Colonic mucosa (tissue), 4 donors: ENCODE results near the gene ZCCHC7. TPM values are rescaled to one million over a fixed set of nuclear protein-coding genes. Genes with fewer than 3 reads are reported as not detected.
"Not testable (repeated sequence)": the region's sequence is repeated elsewhere in the genome, so short reads cannot be mapped to it uniquely, and the experiment has no call there.

ENCODE experiments used
- DNase-seq: peaks from one replicate; pipeline ENCODE4 v3.0.0-alpha.2; 2020
- H3K27ac ChIP-seq: fragments of 200-600 bp; one replicate; pipeline ENCODE4 v1.8.0; 2021
- H3K27me3 ChIP-seq: fragments of 200-600 bp; one replicate; pipeline ENCODE4 v1.8.0; 2021
- H3K36me3 ChIP-seq: fragments of 200-600 bp; one replicate; pipeline ENCODE4 v1.8.0; 2021
- H3K4me1 ChIP-seq: fragments of 200-600 bp; one replicate; pipeline ENCODE4 v1.8.0; 2021; ENCODE audit warnings: mild to moderate bottlenecking
- H3K4me3 ChIP-seq: fragments of 200-600 bp; one replicate; pipeline ENCODE4 v1.8.0; 2021
- H3K9ac ChIP-seq, 2 donors: one replicate each; pipeline ENCODE4 v1.7.0; 2013; ENCODE audit warnings: control low read depth in 2 of 2, low read depth in 2 of 2, low read length in 2 of 2
- H3K9me3 ChIP-seq: fragments of 200-600 bp; one replicate; pipeline ENCODE4 v1.8.0; 2021
- CTCF ChIP-seq: fragments of 200-600 bp; IDR thresholded peaks from one replicate; pipeline ENCODE4 v1.8.0; 2022; ENCODE audit warnings: antibody characterized with exemption, mild to moderate bottlenecking
- intact Hi-C: fragments of 100-400 bp; cut with DNase I; formaldehyde crosslinking; loops from one replicate; pipeline ENCODE4 v1.14.1; 2022
- total RNA-seq, 2 donors: library from RNA; stranded (reverse); fragmentation: NEBNext Ultra II Directional in 1 of 2; extraction: Animal tissue kit (Norgen Biotek cat#: 25700) in 1 of 2; gene quantifications; one replicate each; pipeline ENCODE4 v1.2.1, GENCODE V29; 2021
- donor health status: healthy.
- donor health status: DM: no; HTN: no; CAD: no.
- donor health status: DM: no; HTN: no; CAD: no.

ZCCHC7 gene
- total RNA-seq, 2 donors from 2014 or later, result 14.6 to 15.9 TPM

GRCh38 chr9:37107701-37108100, 12.7 kb upstream of the ZCCHC7 start:
- TF ChIP-seq CTCF, result no peak
- H3K9ac ChIP-seq, result no peak overlapping the region
- intact Hi-C loops, result no loop called here

DNA sequence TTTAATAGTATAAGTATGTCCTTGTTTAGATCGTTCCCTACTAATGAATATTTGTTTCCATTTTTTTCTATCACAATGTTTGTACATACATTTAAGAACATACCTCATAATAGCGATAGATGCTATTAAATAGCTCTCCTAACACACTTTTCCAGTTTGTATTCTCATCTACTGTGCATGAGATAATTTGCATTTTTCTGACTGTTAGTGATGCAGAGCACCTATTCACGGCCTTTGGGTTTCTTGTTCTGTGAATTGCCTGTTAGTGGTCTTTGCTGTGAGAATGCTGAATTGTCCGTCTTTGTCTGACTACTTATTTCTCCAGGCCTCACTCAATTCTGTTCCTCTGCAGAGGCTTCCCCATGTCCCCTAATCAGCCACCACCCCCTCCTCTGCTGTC, 5.9 kb upstream of the ZCCHC7 start:
- H3K4me3 ChIP-seq, DNase-seq, intact Hi-C loops, H3K27me3 ChIP-seq, H3K36me3 ChIP-seq, H3K27ac ChIP-seq, H3K9ac ChIP-seq, H3K4me1 ChIP-seq, H3K9me3 ChIP-seq: not testable (repeated sequence)

More at GRCh38 chr9:37107701-37108100, 12.7 kb upstream of the ZCCHC7 start:
- no peak for DNase-seq
- Histone ChIP-seq H3K4me1 (no peaks in the 10 kb centered on the region), H3K9me3 (no peaks in the 10 kb centered on the region), H3K27ac (no peak overlapping the region), H3K36me3 (no peaks in the 10 kb centered on the region), H3K27me3 (no peaks in the 10 kb centered on the region), H3K4me3 (no peak overlapping the region)

DNA sequence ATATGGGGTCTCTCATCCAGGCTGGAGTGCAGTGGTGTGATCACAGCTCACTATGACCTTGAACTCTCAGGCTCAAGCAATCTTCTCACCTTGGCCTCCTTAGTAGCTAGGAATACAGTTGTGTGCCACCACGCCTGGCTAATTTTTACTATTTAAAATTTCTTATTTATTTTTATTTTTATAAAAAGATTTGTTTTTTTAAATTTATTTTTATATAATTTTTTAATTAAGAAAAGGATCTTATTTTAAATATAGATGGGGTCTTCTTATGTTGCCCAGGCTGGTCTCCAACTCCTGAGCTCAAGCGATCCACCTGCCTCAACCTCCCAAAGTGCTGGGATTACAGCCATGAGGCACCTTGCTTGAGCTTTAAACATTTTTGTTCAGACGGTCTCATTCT, 2.4 kb upstream of the ZCCHC7 start:
- intact Hi-C loops, result no loop called here
- Histone ChIP-seq H3K4me1 (no peaks in the 10 kb centered on the region), H3K27ac (no peak overlapping the region), H3K9me3 (no peaks in the 10 kb centered on the region), H3K27me3 (no peaks in the 10 kb centered on the region), H3K4me3 (no peak overlapping the region), H3K9ac (no peak overlapping the region), H3K36me3 (no peaks in the 10 kb centered on the region)
- TF ChIP-seq CTCF, result no peak
- DNase-seq, result no peak

DNA sequence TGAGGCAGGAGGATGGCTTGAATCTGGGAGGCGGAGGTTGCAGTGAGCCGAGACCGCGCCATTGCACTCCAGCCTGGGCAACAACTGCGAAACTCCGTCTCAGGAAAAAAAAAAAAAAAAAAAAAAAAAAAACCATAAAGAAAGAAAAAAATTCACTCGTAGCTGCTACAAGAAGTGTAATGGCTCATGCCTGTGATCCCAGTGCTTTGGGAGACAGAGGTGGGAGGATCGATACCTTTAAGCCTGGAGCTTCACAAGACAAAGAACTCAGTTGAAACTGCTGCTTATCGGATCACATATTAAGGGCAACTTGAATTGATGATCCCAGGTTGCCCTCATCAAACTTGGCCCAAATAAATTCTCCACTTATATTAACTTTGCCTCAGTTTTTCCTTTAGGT, 1.0 kb upstream of the ZCCHC7 start:
- no peaks in the 10 kb centered on the region for H3K36me3 ChIP-seq
- no peak for TF ChIP-seq CTCF
- no peaks in the 10 kb centered on the region for H3K27me3 ChIP-seq
- no peaks in the 10 kb centered on the region for H3K9me3 ChIP-seq
- no peak overlapping the region for H3K9ac ChIP-seq
- no peak overlapping the region for H3K4me3 ChIP-seq
- H3K27ac ChIP-seq, result no peak overlapping the region
- intact Hi-C loops, result no loop called here
- no peak for DNase-seq
- H3K4me1 ChIP-seq, result no peaks in the 10 kb centered on the region

GRCh38 chr9:37120843-37121335, 515 bp downstream of the ZCCHC7 start:
- peak overlapping the region; percentile 95 for H3K27ac ChIP-seq
- H3K36me3 ChIP-seq, intact Hi-C loops, DNase-seq, H3K9me3 ChIP-seq, H3K27me3 ChIP-seq, H3K4me1 ChIP-seq: not testable (repeated sequence)
- peak overlapping the region; percentile 78 to 88 for H3K9ac ChIP-seq
- peak overlapping the region; percentile 98 for H3K4me3 ChIP-seq

- H3K36me3 ChIP-seq, result no peaks in the 10 kb centered on the region
- no peak for DNase-seq
- H3K4me1 ChIP-seq, result no peaks in the 10 kb centered on the region
- TF ChIP-seq CTCF, result no peak
- H3K9me3 ChIP-seq, result no peaks in the 10 kb centered on the region
- no peak overlapping the region for H3K27ac ChIP-seq
- intact Hi-C loops, result no loop called here
- no peak overlapping the region for H3K4me3 ChIP-seq
- H3K27me3 ChIP-seq, result no peaks in the 10 kb centered on the region
- no peak overlapping the region for H3K9ac ChIP-seq
Measured at GRCh38 chr9:37121881-37122280, 1.5 kb downstream of the ZCCHC7 start.
